Naive thymus-derived CD4-positive, alpha-beta T cell (primary cell): ENCODE data around the gene RBFOX2. TPM values are rescaled to one million over a fixed set of nuclear protein-coding genes. Genes with fewer than 3 reads are reported as not detected.

Experiments
- ATAC-seq: fragments of 150-1000 bp; cut with Tn5 transposase; 2 replicates; pipeline ENCODE4 v1.10.0; 2021; ENCODE audit warnings: mild to moderate bottlenecking, moderate library complexity
- CTCF ChIA-PET: fragments of 350-600 bp; sonication (Branson Sonifier 250); formaldehyde crosslinking; loops from one replicate; lab custom pipeline; 2021; ENCODE audit warnings: antibody characterized with exemption; lab: Charles Lee
- POLR2A ChIA-PET: fragments of 350-600 bp; sonication (Branson Sonifier 250); formaldehyde crosslinking; loops from one replicate; lab custom pipeline; 2021; ENCODE audit warnings: antibody characterized with exemption, inconsistent platforms; lab: Charles Lee
- DNase-seq, 9 donors: peaks; one replicate each; pipeline versions ENCODE4 v3.0.0 to v3.0.0-alpha.2; 2020 to 2022; ENCODE audit warnings: mixed read lengths in 1 of 9
- H3K27ac ChIP-seq: one replicate; pipeline ENCODE4 v1.7.0; 2013; ENCODE audit warnings: mild to moderate bottlenecking, low read depth, low read length, moderate library complexity
- H3K27me3 ChIP-seq, 2 donors: one replicate each; pipeline ENCODE4 v1.7.0; 2013; ENCODE audit warnings: low read length in 2 of 2, mild to moderate bottlenecking in 2 of 2, moderate library complexity in 2 of 2; ENCODE audit not compliant: control insufficient read depth in 2 of 2, insufficient read depth in 2 of 2
- H3K36me3 ChIP-seq, 3 experiments: 1 replicate in 2 of 3; 2 replicates in 1 of 3; pipeline ENCODE4 v1.7.0; 2013; ENCODE audit warnings: low read length in 3 of 3, mild to moderate bottlenecking in 3 of 3, moderate library complexity in 1 of 3; ENCODE audit not compliant: insufficient read depth in 3 of 3, control insufficient read depth in 2 of 3
- H3K4me1 ChIP-seq, 2 donors: one replicate each; pipeline ENCODE4 v1.7.0; 2013; ENCODE audit warnings: low read length in 2 of 2, mild to moderate bottlenecking in 2 of 2, moderate library complexity in 1 of 2; ENCODE audit not compliant: control insufficient read depth in 2 of 2, insufficient read depth in 2 of 2
- H3K4me3 ChIP-seq: 2 replicates; pipeline ENCODE4 v1.7.0; 2013; ENCODE audit warnings: mild to moderate bottlenecking, low read length
- H3K9me3 ChIP-seq, 3 experiments: 1 replicate in 2 of 3; 2 replicates in 1 of 3; pipeline ENCODE4 v1.7.0; 2013; ENCODE audit warnings: low read length in 3 of 3; ENCODE audit not compliant: control insufficient read depth in 2 of 3
- H3K27ac Mint-ChIP-seq, 9 donors: one replicate each; pipeline ENCODE4 v1.8.0; 2020 to 2022; ENCODE audit warnings: mixed read lengths in 9 of 9, mild to moderate bottlenecking in 8 of 9, moderate library complexity in 5 of 9, inconsistent platforms in 2 of 9
- H3K27me3 Mint-ChIP-seq, 5 donors: one replicate each; pipeline ENCODE4 v1.8.0; 2021 to 2022; ENCODE audit warnings: mixed read lengths in 5 of 5, mild to moderate bottlenecking in 1 of 5
- H3K36me3 Mint-ChIP-seq, 5 donors: one replicate each; pipeline ENCODE4 v1.8.0; 2020 to 2022; ENCODE audit warnings: mixed read lengths in 5 of 5, mild to moderate bottlenecking in 3 of 5, inconsistent platforms in 1 of 5
- H3K4me1 Mint-ChIP-seq, 7 donors: one replicate each; pipeline ENCODE4 v1.8.0; 2020 to 2022; ENCODE audit warnings: mixed read lengths in 7 of 7, mild to moderate bottlenecking in 3 of 7, inconsistent platforms in 1 of 7
- H3K4me3 Mint-ChIP-seq, 10 donors: one replicate each; pipeline ENCODE4 v1.8.0; 2020 to 2022; ENCODE audit warnings: mild to moderate bottlenecking in 10 of 10, mixed read lengths in 10 of 10, moderate library complexity in 6 of 10, inconsistent platforms in 2 of 10
- H3K9me3 Mint-ChIP-seq, 11 donors: one replicate each; pipeline ENCODE4 v1.8.0; 2020 to 2022; ENCODE audit warnings: mixed read lengths in 11 of 11, mild to moderate bottlenecking in 4 of 11, inconsistent platforms in 1 of 11, moderate library complexity in 1 of 11
- intact Hi-C, 2 donors: fragments of 100-400 bp; cut with micrococcal nuclease; formaldehyde crosslinking; loops; one replicate each; pipeline ENCODE4 v1.15.1; 2023
- polyA plus RNA-seq, 2 donors: library from polyadenylated mRNA; unstranded; fragments of 300-500 nt; fragmentation: Illumina TruSeq; gene quantifications; one replicate each; pipeline ENCODE4 v1.2.3, GENCODE V29; 2021
- total RNA-seq, 6 experiments: library from RNA in 5 of 6; stranded (reverse) in 5 of 6; gene quantifications; 1 replicate in 5 of 6; 2 replicates in 1 of 6; pipeline ENCODE4 v1.2.3 and lab custom pipeline; 2021 to 2026

Gene RBFOX2
- total and polyA plus RNA-seq, 7 experiments from 2014 or later = 0.39 to 1.7 (median 1.1) TPM

DNA sequence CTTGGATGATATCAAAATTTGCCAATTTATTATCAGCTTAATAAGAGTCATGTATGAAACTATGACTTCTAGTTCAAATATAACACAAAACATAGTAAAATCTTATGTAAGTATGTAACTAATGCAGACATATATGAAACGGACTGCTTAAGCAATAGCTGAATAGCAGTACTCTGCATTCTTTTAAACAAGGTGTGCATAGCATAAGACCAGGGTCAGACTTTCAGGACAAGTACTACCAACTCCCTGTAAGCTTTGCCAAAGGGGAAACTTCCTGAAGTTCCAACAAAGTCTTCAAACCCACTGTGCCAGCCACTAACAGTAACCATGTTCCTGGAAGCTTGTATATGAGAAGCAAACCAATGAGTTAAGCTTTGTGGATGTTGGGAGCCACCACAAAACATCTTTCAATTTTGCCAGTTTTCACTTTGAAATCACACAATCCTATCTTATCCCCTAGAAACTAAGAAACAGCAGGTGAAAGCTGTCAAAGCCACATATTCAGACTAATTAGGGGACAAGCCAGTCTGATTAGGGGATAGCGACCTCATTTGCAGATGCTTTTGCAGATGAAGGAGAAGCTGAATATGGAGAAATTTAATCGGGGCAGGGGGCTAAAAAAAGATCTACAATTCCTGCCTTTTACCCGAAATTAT, 13.3 kb downstream of the RBFOX2 start:
- no peak for ATAC-seq
- Histone ChIP-seq H3K27me3 (no peaks in the 10 kb centered on the region), H3K9me3 (no peaks in the 10 kb centered on the region), H3K36me3 (no peaks in the 10 kb centered on the region), H3K27ac (no peak overlapping the region), H3K4me1 (no peaks in the 10 kb centered on the region), H3K4me3 (no peak overlapping the region)
- ChIA-PET CTCF (interaction anchor here (0.8 kb wide), 1 partner anchor 495 kb away, joined by 3 read pairs; no protein-coding TSS in a partner anchor), POLR2A (no interaction called here)
- intact Hi-C loops = no loop called here
- Mint-ChIP-seq H3K27ac (no peak overlapping the region), H3K27me3 (peaks cover 0 to 28% (median 3%) of the 10 kb centered on the region in 5 donors), H3K36me3 (no peaks in the 10 kb centered on the region), H3K9me3 (no peaks in the 10 kb centered on the region), H3K4me1 (peaks cover 0 to 4% (median 0%) of the 10 kb centered on the region in 7 donors), H3K4me3 (no peak overlapping the region)
- no peak for DNase-seq

DNA sequence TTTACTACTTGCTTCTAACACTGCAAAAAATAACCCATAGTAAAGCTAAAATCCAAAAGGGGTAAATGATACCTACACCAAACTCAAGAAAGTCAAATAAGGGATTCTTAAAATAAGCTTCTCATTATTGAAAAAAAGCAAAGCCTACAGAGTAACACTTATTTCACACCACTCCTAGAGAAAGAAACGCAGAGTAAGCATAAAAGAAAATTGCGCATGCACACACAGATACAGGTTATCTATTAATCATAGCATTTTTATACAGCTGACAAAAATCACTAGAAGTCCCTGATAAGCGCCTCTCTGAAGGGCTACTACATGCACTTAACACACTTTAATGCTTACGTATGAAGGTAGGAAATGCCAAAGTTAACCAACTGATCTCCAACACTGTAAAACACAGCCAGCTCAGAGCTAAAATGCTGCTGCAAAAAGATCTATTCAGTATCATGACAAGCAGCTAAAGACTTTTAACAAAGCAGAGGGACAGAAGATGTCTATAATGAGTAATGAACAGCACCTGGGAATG, 14.0 kb downstream of the RBFOX2 start:
- Mint-ChIP-seq H3K27me3 (peaks cover 3 to 29% (median 4%) of the 10 kb centered on the region in 5 donors), H3K4me1 (peaks cover 0 to 4% (median 0%) of the 10 kb centered on the region in 7 donors), H3K4me3 (no peak overlapping the region), H3K36me3 (no peaks in the 10 kb centered on the region), H3K27ac (no peak overlapping the region), H3K9me3 (no peaks in the 10 kb centered on the region)
- Histone ChIP-seq H3K9me3 (no peaks in the 10 kb centered on the region), H3K4me1 (no peaks in the 10 kb centered on the region), H3K27ac (no peak overlapping the region), H3K27me3 (no peaks in the 10 kb centered on the region), H3K36me3 (no peaks in the 10 kb centered on the region), H3K4me3 (no peak overlapping the region)
- no peak for ATAC-seq
- POLR2A ChIA-PET = no interaction called here
- no peak for DNase-seq
- intact Hi-C loops = no loop called here
- CTCF ChIA-PET = interaction anchor here (0.6 to 0.8 kb wide), 3 partner anchors 12 to 495 kb away, joined by 3 to 4 read pairs (median 3); no protein-coding TSS in a partner anchor

DNA sequence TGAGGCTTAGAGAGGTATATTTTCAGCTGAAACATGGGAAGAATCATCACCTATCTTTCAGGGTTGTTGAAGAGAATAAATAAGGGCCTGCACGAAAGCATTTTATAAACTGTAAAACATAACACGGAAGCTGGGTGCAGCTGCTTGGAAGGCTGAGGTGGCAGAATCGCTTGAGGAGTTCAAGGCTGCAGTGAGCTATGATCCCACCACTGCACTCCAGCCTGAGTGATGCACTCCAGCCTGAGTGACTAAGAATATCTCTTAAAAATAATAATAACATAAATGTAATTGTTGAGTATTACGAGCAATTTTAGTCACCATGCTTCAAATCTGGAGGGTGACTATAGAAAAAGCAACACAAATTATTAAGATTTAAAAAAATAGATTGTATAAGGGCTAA, 16.3 kb downstream of the RBFOX2 start:
- ChIA-PET CTCF (no interaction called here), POLR2A (no interaction called here)
- ATAC-seq (no peak), DNase-seq (no peak)
- no peaks in the 10 kb centered on the region for H3K36me3 ChIP-seq
- H3K27me3 ChIP-seq = no peaks in the 10 kb centered on the region
- Mint-ChIP-seq H3K27ac (no peak overlapping the region), H3K36me3 (no peaks in the 10 kb centered on the region), H3K9me3 (no peaks in the 10 kb centered on the region), H3K4me1 (no peaks in the 10 kb centered on the region), H3K27me3 (peaks cover 4 to 25% (median 5%) of the 10 kb centered on the region in 5 donors), H3K4me3 (no peak overlapping the region)
- H3K4me3 ChIP-seq = no peak overlapping the region
- no peak overlapping the region for H3K27ac ChIP-seq
- no peaks in the 10 kb centered on the region for H3K9me3 ChIP-seq
- intact Hi-C loops = no loop called here
- H3K4me1 ChIP-seq = no peaks in the 10 kb centered on the region

DNA sequence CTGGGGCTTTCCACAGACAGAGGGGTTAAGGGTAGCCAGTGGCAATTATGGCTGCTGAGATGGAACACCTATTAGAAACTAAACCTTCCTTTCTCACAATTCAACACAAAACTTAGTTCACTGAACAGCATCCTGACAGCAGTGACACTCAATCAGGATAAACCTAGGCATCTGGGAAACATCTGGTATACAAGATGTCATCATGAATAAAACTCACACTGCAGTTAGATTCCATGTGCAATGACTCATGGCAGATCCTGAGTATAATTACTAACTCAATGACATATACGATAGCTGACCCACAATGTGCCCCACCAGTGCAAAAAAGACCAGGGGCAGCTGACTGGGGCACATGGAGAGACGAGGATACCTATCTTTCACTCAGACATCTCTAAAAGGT, 17.7 kb downstream of the RBFOX2 start:
- Mint-ChIP-seq H3K4me3 (no peak overlapping the region), H3K27ac (no peak overlapping the region), H3K9me3 (no peaks in the 10 kb centered on the region), H3K36me3 (no peaks in the 10 kb centered on the region), H3K27me3 (peaks cover 4 to 28% (median 15%) of the 10 kb centered on the region in 5 donors), H3K4me1 (no peaks in the 10 kb centered on the region)
- intact Hi-C loops = no loop called here
- no peaks in the 10 kb centered on the region for H3K4me1 ChIP-seq
- ChIA-PET POLR2A (no interaction called here), CTCF (no interaction called here)
- DNase-seq = no peak
- H3K27me3 ChIP-seq = no peaks in the 10 kb centered on the region
- H3K4me3 ChIP-seq = no peak overlapping the region
- no peak overlapping the region for H3K27ac ChIP-seq
- no peaks in the 10 kb centered on the region for H3K9me3 ChIP-seq
- ATAC-seq = no peak
- H3K36me3 ChIP-seq = no peaks in the 10 kb centered on the region

DNA sequence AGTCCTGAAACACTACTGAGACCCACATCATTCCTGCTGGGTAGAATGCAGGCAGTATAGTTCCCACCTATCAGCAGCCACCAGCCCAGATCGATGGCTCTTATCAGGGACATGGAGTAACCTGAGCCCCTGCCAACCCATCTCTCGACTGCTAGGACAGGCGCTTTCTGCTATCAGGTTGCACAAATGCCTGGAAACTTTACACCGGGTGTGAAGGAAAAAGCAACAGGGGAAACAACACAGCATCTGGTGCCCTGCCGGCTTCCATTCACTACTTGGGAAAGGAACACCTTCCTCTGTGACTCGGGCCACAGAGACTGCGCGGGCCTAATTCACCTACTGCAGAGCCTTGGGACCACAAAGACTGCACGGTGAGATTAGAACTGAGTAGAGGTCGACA, 18.5 kb downstream of the RBFOX2 start:
- ATAC-seq (no peak), DNase-seq (no peak)
- Mint-ChIP-seq H3K27ac (no peak overlapping the region), H3K36me3 (no peaks in the 10 kb centered on the region), H3K4me3 (no peak overlapping the region), H3K9me3 (no peaks in the 10 kb centered on the region), H3K4me1 (no peaks in the 10 kb centered on the region), H3K27me3 (peaks cover 4 to 27% (median 15%) of the 10 kb centered on the region in 5 donors)
- Histone ChIP-seq H3K4me3 (no peak overlapping the region), H3K27me3 (no peaks in the 10 kb centered on the region), H3K4me1 (no peaks in the 10 kb centered on the region), H3K9me3 (no peaks in the 10 kb centered on the region), H3K36me3 (no peaks in the 10 kb centered on the region), H3K27ac (no peak overlapping the region)
- POLR2A ChIA-PET = no interaction called here
- CTCF ChIA-PET = no interaction called here
- intact Hi-C loops = no loop called here

DNA sequence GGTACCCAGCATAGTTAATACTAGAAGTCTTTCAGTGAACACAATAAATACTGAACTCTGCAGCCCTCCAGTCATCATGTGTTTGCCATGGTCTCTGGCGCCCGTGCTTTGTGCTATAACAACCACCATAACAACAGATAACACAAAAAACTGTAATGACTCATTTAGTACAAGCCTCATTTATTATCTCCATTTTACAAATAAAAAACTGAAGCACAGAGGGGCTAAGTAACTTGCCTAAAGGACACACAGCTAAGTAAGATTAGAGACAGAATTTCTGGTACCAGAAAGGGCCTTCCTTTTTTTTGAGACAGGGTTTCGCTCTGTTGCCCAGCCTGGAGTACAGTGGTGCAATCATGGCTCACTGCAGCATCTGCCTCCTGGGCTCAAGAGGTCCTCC, 19.5 kb downstream of the RBFOX2 start:
- peaks cover 8 to 32% (median 15%) of the 10 kb centered on the region in 5 donors for H3K27me3 Mint-ChIP-seq
- H3K4me1 ChIP-seq = no peaks in the 10 kb centered on the region

DNA sequence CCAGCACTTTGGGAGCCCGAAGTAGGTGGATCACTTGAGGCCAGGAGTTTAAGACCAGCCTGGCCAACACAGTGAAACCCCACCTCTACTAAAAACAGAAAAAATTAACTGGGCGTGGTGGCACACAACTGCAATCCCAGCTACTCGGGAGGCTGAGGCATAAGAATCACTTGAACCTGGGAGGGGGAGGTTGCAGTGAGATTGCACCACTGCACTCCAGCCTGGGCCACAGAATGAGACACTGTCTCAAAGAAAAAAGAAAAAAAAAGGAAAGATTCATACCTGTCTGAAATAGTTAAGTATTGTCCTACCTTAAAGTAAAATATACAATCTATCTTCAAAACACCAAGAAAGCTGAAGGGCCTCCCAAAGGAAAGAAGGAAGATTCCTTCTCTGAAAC, 20.1 kb downstream of the RBFOX2 start:
- no peak for ATAC-seq
- no peaks in the 10 kb centered on the region for H3K4me1 Mint-ChIP-seq

More for the DNA sequence above, 19.5 kb downstream of the RBFOX2 start:
- Histone ChIP-seq H3K9me3 (no peaks in the 10 kb centered on the region), H3K27ac (no peak overlapping the region), H3K4me3 (no peak overlapping the region), H3K36me3 (no peaks in the 10 kb centered on the region), H3K27me3 (no peaks in the 10 kb centered on the region)
- intact Hi-C loops = no loop called here
- no peaks in the 10 kb centered on the region for H3K4me1 Mint-ChIP-seq
- no peak overlapping the region for H3K4me3 Mint-ChIP-seq
- no peaks in the 10 kb centered on the region for H3K9me3 Mint-ChIP-seq
- DNase-seq = no peak
- ChIA-PET CTCF (no interaction called here), POLR2A (no interaction called here)
- H3K36me3 Mint-ChIP-seq = peaks cover 0 to 3% (median 0%) of the 10 kb centered on the region in 5 donors
- H3K27ac Mint-ChIP-seq = no peak overlapping the region
- no peak for ATAC-seq

More for the DNA sequence above, 20.1 kb downstream of the RBFOX2 start:
- ChIA-PET POLR2A (no interaction called here), CTCF (no interaction called here)
- no peak for DNase-seq
- no peak overlapping the region for H3K27ac Mint-ChIP-seq
- no peaks in the 10 kb centered on the region for H3K9me3 Mint-ChIP-seq
- H3K27me3 Mint-ChIP-seq = peaks cover 8 to 32% (median 15%) of the 10 kb centered on the region in 5 donors
- H3K9me3 ChIP-seq = no peaks in the 10 kb centered on the region
- no peak overlapping the region for H3K27ac ChIP-seq
- no peak overlapping the region for H3K4me3 ChIP-seq
- H3K36me3 ChIP-seq = no peaks in the 10 kb centered on the region
- peaks cover 0 to 3% (median 0%) of the 10 kb centered on the region in 5 donors for H3K36me3 Mint-ChIP-seq
- intact Hi-C loops = no loop called here
- H3K4me3 Mint-ChIP-seq = no peak overlapping the region
- H3K4me1 ChIP-seq = no peaks in the 10 kb centered on the region
- H3K27me3 ChIP-seq = no peaks in the 10 kb centered on the region
